Measurements from ENCODE around the gene CFAP100.

DNA sequence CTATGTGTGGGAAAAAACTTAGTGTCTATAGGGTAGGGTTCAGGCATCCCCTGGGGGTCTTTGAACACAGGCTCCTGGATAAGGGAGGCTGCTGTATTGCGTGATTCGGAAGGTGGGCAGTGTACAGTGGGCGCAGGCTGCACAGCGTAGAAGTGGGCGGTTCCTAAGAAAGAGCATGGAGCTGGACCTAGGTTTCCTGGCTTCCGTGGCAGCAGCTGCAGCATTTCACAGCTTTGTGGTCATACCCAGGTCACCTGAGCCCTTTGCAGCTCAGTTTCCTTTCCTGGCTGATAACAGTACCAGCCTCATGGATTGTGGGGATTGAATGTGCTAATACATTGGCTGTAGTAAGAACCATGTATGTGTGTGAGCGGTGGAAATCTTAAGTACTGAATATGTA is 22.2 kb downstream of the CFAP100 start:
- TF ChIP-seq ZFX (IDR thresholded peaks at IDR 0.05) (no peak), TCF7L2 (IDR thresholded peaks at IDR 0.05; ENCODE audit: borderline replicate concordance, extremely low read depth, insufficient read depth, insufficient read length) (no peak)
- TF ChIP-seq, protein P1, sequence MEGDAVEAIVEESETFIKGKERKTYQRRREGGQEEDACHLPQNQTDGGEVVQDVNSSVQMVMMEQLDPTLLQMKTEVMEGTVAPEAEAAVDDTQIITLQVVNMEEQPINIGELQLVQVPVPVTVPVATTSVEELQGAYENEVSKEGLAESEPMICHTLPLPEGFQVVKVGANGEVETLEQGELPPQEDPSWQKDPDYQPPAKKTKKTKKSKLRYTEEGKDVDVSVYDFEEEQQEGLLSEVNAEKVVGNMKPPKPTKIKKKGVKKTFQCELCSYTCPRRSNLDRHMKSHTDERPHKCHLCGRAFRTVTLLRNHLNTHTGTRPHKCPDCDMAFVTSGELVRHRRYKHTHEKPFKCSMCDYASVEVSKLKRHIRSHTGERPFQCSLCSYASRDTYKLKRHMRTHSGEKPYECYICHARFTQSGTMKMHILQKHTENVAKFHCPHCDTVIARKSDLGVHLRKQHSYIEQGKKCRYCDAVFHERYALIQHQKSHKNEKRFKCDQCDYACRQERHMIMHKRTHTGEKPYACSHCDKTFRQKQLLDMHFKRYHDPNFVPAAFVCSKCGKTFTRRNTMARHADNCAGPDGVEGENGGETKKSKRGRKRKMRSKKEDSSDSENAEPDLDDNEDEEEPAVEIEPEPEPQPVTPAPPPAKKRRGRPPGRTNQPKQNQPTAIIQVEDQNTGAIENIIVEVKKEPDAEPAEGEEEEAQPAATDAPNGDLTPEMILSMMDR (IDR thresholded peaks at IDR 0.05 in 2 of 3, conservative IDR thresholded peaks at IDR 0.05 in 1 of 3; ENCODE audit: borderline replicate concordance in 1 of 3, insufficient read depth in 1 of 3, low read depth in 2 of 3, low read length in 2 of 3) = no peak
